Measurements from ENCODE around the gene NPTX1. TPM values are rescaled to one million over a fixed set of nuclear protein-coding genes. Genes with fewer than 3 reads are reported as not detected.

The NPTX1 gene
- polyA plus RNA-seq (2012; ENCODE audit: insufficient read length, low read depth), result 29.6 TPM

DNA sequence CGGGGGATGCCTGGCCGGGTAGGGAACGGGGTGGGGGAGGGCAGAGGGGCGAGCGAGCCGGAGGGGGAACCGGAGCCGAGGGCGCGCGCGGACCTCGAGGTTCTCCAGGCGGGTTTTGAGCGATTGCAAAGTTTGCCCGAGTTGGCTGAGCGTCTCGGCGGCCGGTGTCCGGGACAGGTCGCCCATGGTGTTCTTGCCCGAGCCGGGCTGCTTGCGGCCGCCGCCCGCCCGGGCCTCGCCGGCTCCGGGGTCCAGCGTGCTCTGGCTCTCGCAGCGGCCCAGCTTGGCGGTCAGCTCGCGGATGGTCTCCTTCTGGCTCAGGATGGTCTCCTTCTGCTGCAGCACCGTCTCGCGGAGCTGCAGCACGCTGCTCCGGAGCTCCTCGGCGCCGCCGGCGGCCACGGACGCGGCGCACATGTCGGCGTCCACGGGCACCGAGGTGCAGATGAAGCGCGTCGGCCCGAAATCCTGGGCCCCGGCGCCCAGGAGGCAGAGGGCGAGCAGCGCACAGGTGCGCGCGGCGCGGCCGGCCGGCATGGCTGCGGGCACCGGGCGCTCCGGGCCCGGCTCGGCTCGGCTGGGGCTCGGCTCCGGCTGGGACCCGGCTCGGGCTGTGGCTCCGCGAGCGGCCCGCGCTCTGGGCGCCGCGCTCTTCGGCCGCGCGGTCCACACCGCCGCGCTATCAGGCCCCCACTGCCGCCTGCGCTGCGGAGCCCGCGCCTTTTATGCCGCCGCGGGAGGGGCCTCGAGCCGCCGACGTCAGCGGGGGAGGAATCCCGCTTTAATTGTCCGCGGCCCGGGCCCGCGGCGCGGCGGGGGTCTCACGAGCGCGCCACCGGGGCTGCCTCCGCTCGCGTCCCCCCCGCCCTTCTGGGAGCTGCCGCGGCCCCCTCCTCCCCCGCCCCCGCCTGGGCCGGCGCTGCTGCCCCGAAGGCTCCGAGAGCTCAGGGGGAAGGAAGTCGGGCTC is at the start of gene NPTX1:
NPTX1 (minus strand) TSS at position 698 of the 967 bp plus-strand sequence; CDS start at position 537, 161 bp downstream.
- TF ChIP-seq TAF1 (IDR thresholded peaks at IDR 0.05; ENCODE audit: borderline replicate concordance, insufficient read depth, low read length), result no peak
- TF ChIP-seq FOXP2 (optimal IDR thresholded peaks at IDR 0.05; ENCODE audit: borderline replicate concordance, extremely low read depth, extremely low read length, insufficient read depth), result no peak
- TF ChIP-seq POLR2AphosphoS5 (IDR thresholded peaks at IDR 0.05; ENCODE audit: low read depth, low read length), result no peak
- TF ChIP-seq, protein P1, sequence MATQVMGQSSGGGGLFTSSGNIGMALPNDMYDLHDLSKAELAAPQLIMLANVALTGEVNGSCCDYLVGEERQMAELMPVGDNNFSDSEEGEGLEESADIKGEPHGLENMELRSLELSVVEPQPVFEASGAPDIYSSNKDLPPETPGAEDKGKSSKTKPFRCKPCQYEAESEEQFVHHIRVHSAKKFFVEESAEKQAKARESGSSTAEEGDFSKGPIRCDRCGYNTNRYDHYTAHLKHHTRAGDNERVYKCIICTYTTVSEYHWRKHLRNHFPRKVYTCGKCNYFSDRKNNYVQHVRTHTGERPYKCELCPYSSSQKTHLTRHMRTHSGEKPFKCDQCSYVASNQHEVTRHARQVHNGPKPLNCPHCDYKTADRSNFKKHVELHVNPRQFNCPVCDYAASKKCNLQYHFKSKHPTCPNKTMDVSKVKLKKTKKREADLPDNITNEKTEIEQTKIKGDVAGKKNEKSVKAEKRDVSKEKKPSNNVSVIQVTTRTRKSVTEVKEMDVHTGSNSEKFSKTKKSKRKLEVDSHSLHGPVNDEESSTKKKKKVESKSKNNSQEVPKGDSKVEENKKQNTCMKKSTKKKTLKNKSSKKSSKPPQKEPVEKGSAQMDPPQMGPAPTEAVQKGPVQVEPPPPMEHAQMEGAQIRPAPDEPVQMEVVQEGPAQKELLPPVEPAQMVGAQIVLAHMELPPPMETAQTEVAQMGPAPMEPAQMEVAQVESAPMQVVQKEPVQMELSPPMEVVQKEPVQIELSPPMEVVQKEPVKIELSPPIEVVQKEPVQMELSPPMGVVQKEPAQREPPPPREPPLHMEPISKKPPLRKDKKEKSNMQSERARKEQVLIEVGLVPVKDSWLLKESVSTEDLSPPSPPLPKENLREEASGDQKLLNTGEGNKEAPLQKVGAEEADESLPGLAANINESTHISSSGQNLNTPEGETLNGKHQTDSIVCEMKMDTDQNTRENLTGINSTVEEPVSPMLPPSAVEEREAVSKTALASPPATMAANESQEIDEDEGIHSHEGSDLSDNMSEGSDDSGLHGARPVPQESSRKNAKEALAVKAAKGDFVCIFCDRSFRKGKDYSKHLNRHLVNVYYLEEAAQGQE (IDR thresholded peaks at IDR 0.05; ENCODE audit: insufficient read depth in 1 of 2, low read depth in 2 of 2, low read length in 2 of 2), result no peak
- TF ChIP-seq SIN3A (IDR thresholded peaks at IDR 0.05; ENCODE audit: borderline replicate concordance, insufficient read depth, low read length), result no peak

DNA sequence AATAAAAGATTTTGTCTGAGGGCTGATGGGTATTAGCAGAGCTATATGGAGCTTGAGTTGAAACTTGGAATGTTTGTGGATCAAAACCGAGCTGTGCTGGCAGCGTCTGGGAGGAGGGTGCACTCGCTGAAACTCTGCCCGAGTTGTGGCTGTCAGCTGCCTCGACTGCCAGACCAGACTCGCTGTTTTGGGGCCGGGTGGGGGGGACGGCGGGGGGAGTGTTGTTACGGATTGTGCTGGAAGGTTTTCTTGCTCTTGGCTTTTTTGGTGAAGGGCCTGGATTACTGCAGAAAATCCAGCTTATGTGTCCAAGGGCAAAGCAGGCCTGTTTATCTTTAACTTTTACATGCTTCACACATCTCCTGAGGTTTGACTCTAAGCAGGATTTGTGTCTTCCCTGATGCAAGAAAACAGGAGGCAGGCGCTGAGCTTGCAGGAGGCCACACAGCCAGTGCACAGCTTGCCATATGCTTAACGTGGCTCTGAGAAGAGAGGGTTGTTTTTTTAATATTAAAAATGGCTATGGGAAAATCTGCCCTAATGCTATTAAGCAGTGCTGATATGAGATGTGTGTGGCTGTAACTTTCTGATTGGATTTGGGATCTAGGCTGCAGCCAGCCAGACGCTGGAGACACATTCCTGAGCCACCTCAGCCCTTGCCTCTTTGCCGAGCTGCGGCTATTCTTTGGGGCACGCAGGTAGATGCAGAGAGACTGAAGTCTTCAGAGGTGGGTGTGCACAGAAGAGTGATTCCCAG is 47.7 kb upstream of the NPTX1 start:
- TF ChIP-seq POLR2AphosphoS5 (IDR thresholded peaks at IDR 0.05; ENCODE audit: low read depth, low read length) (no peak), FOXP2 (optimal IDR thresholded peaks at IDR 0.05; ENCODE audit: borderline replicate concordance, extremely low read depth, extremely low read length, insufficient read depth) (no peak), TAF1 (IDR thresholded peaks at IDR 0.05; ENCODE audit: borderline replicate concordance, insufficient read depth, low read length) (no peak), SIN3A (IDR thresholded peaks at IDR 0.05; ENCODE audit: borderline replicate concordance, insufficient read depth, low read length) (no peak)
- TF ChIP-seq, protein P1 (IDR thresholded peaks at IDR 0.05; ENCODE audit: insufficient read depth in 1 of 2, low read depth in 2 of 2, low read length in 2 of 2), result no peak

- TF ChIP-seq POLR2AphosphoS5 (IDR thresholded peaks at IDR 0.05; ENCODE audit: low read depth, low read length) (no peak), TAF1 (IDR thresholded peaks at IDR 0.05; ENCODE audit: borderline replicate concordance, insufficient read depth, low read length) (no peak), SIN3A (IDR thresholded peaks at IDR 0.05; ENCODE audit: borderline replicate concordance, insufficient read depth, low read length) (no peak), FOXP2 (optimal IDR thresholded peaks at IDR 0.05; ENCODE audit: borderline replicate concordance, extremely low read depth, extremely low read length, insufficient read depth) (no peak)
- TF ChIP-seq, protein P1 (IDR thresholded peaks at IDR 0.05; ENCODE audit: insufficient read depth in 1 of 2, low read depth in 2 of 2, low read length in 2 of 2), result no peak
Observed at GRCh38 chr17:80523054-80523744, 46.8 kb upstream of the NPTX1 start.

DNA sequence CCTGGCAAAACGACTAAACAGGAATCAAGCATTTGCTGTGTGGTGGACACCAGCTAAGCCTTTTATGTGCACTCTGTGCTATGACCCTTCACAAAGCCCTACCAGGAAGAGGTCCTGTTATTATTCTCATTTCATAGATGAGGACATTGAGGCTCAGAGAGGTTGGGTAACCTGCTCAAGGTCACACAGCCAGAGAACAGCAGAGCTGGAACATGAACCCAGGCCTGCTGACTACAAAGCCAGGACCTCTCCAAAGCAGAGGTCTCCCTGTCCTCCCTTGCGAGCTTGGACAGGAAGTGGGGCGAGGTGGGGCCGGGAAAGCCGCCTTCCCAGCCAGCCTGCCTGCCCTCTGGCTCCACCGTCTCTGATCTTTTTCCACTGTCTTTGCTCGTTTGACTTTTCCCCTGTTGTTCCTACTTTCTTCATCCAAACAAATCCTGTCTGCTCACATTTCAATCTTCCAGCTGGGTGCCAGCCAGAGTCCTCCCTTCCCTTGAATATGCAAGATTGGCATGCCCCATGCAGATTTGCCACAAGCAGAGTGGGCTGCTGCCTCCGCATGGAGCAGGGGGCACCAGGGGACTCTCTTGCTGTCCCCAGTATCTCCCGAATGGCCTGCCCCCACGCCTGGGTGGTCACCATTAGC is 44.5 kb upstream of the NPTX1 start:
- no peak for TF ChIP-seq TAF1 (IDR thresholded peaks at IDR 0.05; ENCODE audit: borderline replicate concordance, insufficient read depth, low read length)
- no peak for TF ChIP-seq FOXP2 (optimal IDR thresholded peaks at IDR 0.05; ENCODE audit: borderline replicate concordance, extremely low read depth, extremely low read length, insufficient read depth)
- no peak for TF ChIP-seq POLR2AphosphoS5 (IDR thresholded peaks at IDR 0.05; ENCODE audit: low read depth, low read length)
- TF ChIP-seq SIN3A (IDR thresholded peaks at IDR 0.05; ENCODE audit: borderline replicate concordance, insufficient read depth, low read length), result no peak
- TF ChIP-seq, protein P1 (IDR thresholded peaks at IDR 0.05; ENCODE audit: insufficient read depth in 1 of 2, low read depth in 2 of 2, low read length in 2 of 2), result no peak
